Suprapubic skin (tissue), 4 donors: Measurements from ENCODE around the gene LARP6. TPM values are rescaled to one million over a fixed set of nuclear protein-coding genes. Genes with fewer than 3 reads are reported as not detected.
"Not testable (repeated sequence)": the region's sequence is repeated elsewhere in the genome, so short reads cannot be mapped to it uniquely, and the experiment has no call there.

ENCODE experiments used
- DNase-seq, 2 donors: peaks; one replicate each; pipeline ENCODE4 v3.0.0-alpha.2; 2019; ENCODE audit warnings: low spot score in 2 of 2
- H3K27ac ChIP-seq: fragments of 200-600 bp; sonication (generic); one replicate; pipeline ENCODE4 v1.5.1; 2019
- H3K27me3 ChIP-seq: fragments of 200-600 bp; sonication (generic); one replicate; pipeline ENCODE4 v1.5.1; 2019
- H3K36me3 ChIP-seq: fragments of 200-600 bp; sonication (generic); one replicate; pipeline ENCODE4 v1.5.1; 2019
- H3K4me1 ChIP-seq: fragments of 200-600 bp; sonication (generic); one replicate; pipeline ENCODE4 v1.5.1; 2019
- H3K4me3 ChIP-seq: fragments of 200-600 bp; sonication (generic); one replicate; pipeline ENCODE4 v1.5.1; 2019; ENCODE audit warnings: mild to moderate bottlenecking
- H3K9me3 ChIP-seq: fragments of 200-600 bp; sonication (generic); one replicate; pipeline ENCODE4 v1.5.1; 2019
- CTCF ChIP-seq, 2 donors: fragments of 200-600 bp in 1 of 2; fragments of 450-650 bp in 1 of 2; sonication (generic) in 1 of 2; IDR thresholded peaks; one replicate each; pipeline ENCODE4 v1.5.1; 2016 to 2019; ENCODE audit warnings: antibody characterized with exemption in 2 of 2, mild to moderate bottlenecking in 1 of 2, moderate library complexity in 1 of 2
- EP300 ChIP-seq: sonication (generic); formaldehyde crosslinking; IDR thresholded peaks from one replicate; pipeline ENCODE4 v1.6.1; 2017; ENCODE audit warnings: antibody characterized with exemption
- POLR2A ChIP-seq, 2 donors: fragments of 450-650 bp; IDR thresholded peaks; one replicate each; pipeline ENCODE4 v1.6.1; 2017; ENCODE audit warnings: antibody characterized with exemption in 2 of 2, mild to moderate bottlenecking in 2 of 2, moderate library complexity in 2 of 2
- POLR2AphosphoS5 ChIP-seq, 3 donors: sonication (generic); formaldehyde crosslinking; IDR thresholded peaks; one replicate each; pipeline ENCODE4 v1.6.1; 2017; ENCODE audit warnings: antibody characterized with exemption in 3 of 3
- WGBS: methylation state at CpG from one replicate; pipeline ENCODE4 v1.1.5; 2018; 5-methylcytosine and 5-hydroxymethylcytosine counted together
- total RNA-seq, 4 donors: library from RNA; depleted of rRNA; stranded (reverse); fragments of >200 nt; gene quantifications; one replicate each; pipeline ENCODE4 v1.1.0, GENCODE V29; 2016

The LARP6 gene
- total RNA-seq, 4 donors from 2014 or later, result 2.4 to 15.0 (median 9.8) TPM

- 88% methylated on average over 4 of the region's 4 CpGs for WGBS
- TF ChIP-seq CTCF (IDR thresholded peaks at IDR 0.05), result no peak
- TF ChIP-seq POLR2A (IDR thresholded peaks at IDR 0.05), result no peak
- no peak for TF ChIP-seq POLR2AphosphoS5 (IDR thresholded peaks at IDR 0.05)
- no peak for TF ChIP-seq EP300
- Histone ChIP-seq H3K9me3 (no peaks in the 10 kb centered on the region), H3K27ac (no peak overlapping the region), H3K27me3 (no peaks in the 10 kb centered on the region), H3K36me3 (no peaks in the 10 kb centered on the region), H3K4me1 (peaks cover 7% of the 10 kb centered on the region), H3K4me3 (no peak overlapping the region)
- no peak for DNase-seq
Measured at GRCh38 chr15:70812827-70813364, 41.1 kb downstream of the LARP6 start.

GRCh38 chr15:70810916-70811578, 42.9 kb downstream of the LARP6 start:
- Histone ChIP-seq H3K36me3 (no peaks in the 10 kb centered on the region), H3K9me3 (no peaks in the 10 kb centered on the region), H3K4me3 (no peak overlapping the region), H3K27ac (no peak overlapping the region), H3K27me3 (no peaks in the 10 kb centered on the region), H3K4me1 (peaks cover 14% of the 10 kb centered on the region)
- WGBS, result 88% methylated on average over 9 of the region's 9 CpGs
- DNase-seq, result no peak
- no peak for TF ChIP-seq CTCF (IDR thresholded peaks at IDR 0.05)
- no peak for TF ChIP-seq EP300
- no peak for TF ChIP-seq POLR2AphosphoS5 (IDR thresholded peaks at IDR 0.05)
- TF ChIP-seq POLR2A (IDR thresholded peaks at IDR 0.05), result no peak

- TF ChIP-seq POLR2AphosphoS5 (IDR thresholded peaks at IDR 0.05), result no peak
- TF ChIP-seq EP300, result no peak
- TF ChIP-seq POLR2A (IDR thresholded peaks at IDR 0.05), result no peak
- no peak for TF ChIP-seq CTCF (IDR thresholded peaks at IDR 0.05)
- Histone ChIP-seq H3K9me3 (no peaks in the 10 kb centered on the region), H3K27me3 (no peaks in the 10 kb centered on the region), H3K4me1 (peaks cover 12% of the 10 kb centered on the region), H3K4me3 (no peak overlapping the region), H3K27ac (no peak overlapping the region), H3K36me3 (no peaks in the 10 kb centered on the region)
- WGBS, result 63% methylated on average over 9 of the region's 9 CpGs
- no peak for DNase-seq
Measured at GRCh38 chr15:70806992-70807712, 46.8 kb downstream of the LARP6 start.

- 86% methylated on average over 9 of the region's 9 CpGs for WGBS
- DNase-seq, H3K27me3 ChIP-seq, H3K36me3 ChIP-seq, H3K4me3 ChIP-seq, H3K27ac ChIP-seq, H3K9me3 ChIP-seq: not testable (repeated sequence)
- H3K4me1 ChIP-seq, result peaks cover 20% of the 10 kb centered on the region
Measured at GRCh38 chr15:70804388-70804787, 49.6 kb downstream of the LARP6 start.

GRCh38 chr15:70802629-70803028, 51.3 kb downstream of the LARP6 start:
- Histone ChIP-seq H3K36me3 (no peaks in the 10 kb centered on the region), H3K27me3 (no peaks in the 10 kb centered on the region), H3K27ac (no peak overlapping the region), H3K4me1 (peaks cover 22% of the 10 kb centered on the region), H3K4me3 (no peak overlapping the region), H3K9me3 (no peaks in the 10 kb centered on the region)
- TF ChIP-seq CTCF (IDR thresholded peaks at IDR 0.05) (no peak), POLR2AphosphoS5 (IDR thresholded peaks at IDR 0.05) (no peak), POLR2A (IDR thresholded peaks at IDR 0.05) (no peak), EP300 (no peak)
- no peak for DNase-seq
- WGBS, result 90% methylated on average over 4 of the region's 4 CpGs
